ENCODE results near the gene CGAS. TPM values are rescaled to one million over a fixed set of nuclear protein-coding genes. Genes with fewer than 3 reads are reported as not detected.
A peak's percentile ranks its signal among the peaks of the same experiment; 100 is the strongest.
"Not testable (repeated sequence)": the region's sequence is repeated elsewhere in the genome, so short reads cannot be mapped to it uniquely, and the experiment has no call there.

The CGAS gene
- 0.60 and 1.5 TPM in 2 replicates for total RNA-seq

DNA sequence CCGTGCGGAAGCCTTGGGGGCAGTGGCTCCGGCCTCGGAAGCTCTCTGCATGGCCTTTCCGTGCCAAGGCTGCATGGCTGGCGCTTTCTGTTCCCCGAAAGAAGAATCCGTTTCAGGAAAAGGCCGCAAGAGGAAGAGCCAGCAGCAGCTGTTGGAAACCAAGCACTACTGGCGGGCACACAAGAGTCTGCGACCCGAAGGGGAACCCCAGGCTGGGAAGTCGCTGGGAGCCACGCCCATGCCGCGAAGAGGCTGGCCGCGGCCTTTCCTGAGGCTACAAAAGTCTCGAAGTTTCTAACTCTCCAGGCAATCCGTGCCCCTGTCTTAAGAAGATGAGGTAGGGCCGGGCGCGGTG is at the start of gene CGAS:
Gene CGAS, minus strand, starts transcription at position 191 of the 355 bp plus-strand sequence. Its CDS starts 116 bp downstream, at position 75.
- DNase-seq (ENCODE audit: low read depth in 2 of 2): peak; percentile 13 to 69

DNA sequence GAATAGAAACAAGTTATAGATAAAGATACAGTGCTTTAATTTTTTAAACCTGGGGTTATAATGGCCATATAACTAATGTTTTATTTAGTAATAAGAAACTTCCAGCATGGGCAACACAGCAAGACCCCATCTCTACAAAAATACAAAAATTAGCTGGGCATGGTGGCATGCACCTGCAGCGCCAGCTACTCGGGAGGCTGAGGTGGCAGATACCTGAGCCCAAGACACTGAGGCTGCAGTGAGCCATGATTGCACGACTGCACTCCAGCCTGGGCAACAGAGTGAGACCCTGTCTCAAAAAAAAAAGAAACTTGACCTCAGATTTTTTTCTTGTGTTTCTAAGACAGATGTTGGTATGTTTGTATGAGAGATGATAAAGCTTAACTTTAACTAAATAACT is 45.8 kb upstream of the CGAS start:
- no peak for DNase-seq (ENCODE audit: low read depth in 2 of 2)

DNA sequence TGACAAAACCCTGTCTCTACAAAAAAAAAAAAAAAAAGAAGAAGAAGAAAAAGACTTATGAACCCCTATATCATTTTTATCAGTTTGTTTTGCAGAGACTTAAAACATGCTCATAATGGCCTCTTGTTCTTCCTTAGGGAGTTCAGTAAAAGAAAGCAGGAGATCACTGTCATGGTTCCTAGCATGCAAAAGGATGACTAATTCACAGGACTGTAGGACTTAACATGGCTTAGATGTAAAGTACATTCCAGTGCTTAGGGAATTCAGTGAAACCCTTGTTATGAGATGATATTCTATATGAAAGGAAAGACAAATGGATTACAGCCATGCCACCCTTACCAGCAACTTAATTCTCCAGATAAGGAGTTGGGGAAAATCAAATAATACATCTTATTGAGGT is 39.3 kb upstream of the CGAS start:
- DNase-seq (ENCODE audit: low read depth in 2 of 2): no peak

DNA sequence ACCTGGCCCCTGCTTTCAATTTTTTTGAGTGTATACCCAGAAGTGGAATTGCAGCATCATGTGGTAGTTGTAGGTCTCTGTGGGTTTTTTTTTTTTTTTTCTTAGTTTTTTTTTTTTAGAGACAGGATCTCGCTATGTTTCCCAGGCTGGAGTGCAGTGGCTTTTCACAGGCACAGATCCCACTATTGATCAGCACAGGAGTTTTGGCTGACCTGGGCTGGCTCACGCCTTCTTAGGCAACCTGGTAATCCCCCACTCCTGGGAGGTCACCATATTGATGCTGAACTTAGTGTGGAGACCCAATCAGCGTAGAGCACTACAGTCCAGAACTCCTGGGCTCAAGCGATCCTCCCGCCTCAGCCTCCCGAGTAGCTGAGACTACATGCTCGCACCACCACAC is 35.4 kb upstream of the CGAS start:
- no peak for DNase-seq (ENCODE audit: low read depth in 2 of 2)

DNA sequence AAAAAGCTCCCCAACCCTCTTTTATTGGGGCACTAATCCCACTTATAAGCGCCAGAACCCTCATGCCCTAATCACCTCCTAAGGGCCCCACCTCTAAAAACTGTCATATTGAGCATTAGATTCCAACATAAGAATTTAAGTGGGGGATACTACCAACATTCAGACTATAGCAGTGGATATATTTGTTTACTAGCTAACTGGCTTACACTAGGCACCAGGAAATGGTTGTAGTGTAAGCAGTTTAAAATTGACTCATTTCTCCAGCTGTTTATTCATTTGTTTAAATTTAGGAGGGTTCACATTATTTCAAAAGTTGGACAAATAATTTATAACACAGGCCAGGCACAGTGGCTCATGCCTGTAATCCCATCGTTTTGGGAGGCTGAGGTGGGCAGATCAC is 32.3 kb upstream of the CGAS start:
- DNase-seq (ENCODE audit: low read depth in 2 of 2): no peak

DNA sequence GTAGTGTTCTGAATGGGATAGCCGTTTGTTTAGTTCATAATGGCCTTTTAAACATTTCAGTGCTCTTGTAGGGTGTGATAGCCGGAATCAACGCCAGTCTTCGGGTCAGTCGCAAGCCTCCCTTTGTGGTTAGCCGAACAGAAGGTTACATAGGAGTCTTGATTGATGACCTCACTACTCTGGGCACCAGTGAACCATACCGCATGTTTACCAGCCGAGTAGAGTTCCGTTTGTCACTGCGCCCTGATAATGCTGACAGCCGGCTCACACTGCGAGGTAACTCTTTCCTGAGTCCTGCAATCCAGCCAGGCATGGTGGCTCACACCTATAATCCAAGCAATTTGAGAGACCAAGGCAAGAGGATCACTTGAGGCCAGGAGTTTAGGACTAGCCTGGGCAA is 29.9 kb upstream of the CGAS start:
- DNase-seq (ENCODE audit: low read depth in 2 of 2): no peak

DNA sequence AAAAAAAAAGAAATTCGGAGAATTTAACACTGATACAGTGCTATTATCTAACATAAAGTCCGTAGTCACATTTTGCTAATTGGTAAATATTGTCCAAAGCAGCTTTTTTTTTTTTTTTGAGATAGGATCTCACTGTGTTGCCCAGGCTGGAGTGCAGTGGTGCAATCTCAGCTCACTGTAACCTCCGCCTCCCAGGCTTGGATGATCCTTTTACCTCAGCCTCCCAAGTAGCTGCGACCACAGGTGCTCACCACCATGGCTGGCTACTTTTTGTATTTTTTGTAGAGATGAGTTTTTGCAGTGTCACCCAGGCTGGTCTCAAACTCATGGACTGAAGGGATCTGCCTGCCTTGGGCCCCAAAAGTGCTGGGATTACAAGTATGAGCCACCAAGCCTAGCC is 25.3 kb upstream of the CGAS start:
- no peak for DNase-seq (ENCODE audit: low read depth in 2 of 2)

DNA sequence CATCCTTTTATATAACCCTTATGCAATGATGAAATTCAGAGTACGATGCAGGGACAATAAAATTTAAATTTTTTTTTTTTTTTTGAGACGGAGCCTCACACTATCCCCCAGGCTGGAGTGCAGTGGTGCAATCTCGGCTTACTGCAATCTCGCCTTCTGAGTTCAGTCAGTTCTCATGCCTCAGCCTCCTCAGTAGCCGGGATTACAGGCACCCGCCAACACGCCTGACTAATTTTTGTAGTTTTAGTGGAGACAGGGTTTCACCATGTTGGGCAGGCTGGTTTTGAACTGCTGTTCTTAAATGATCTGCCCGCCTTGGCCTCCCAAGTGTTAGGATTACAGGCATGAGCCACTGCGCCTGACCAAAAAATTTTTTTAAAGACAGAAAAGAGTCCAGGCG is 24.6 kb upstream of the CGAS start:
- DNase-seq (ENCODE audit: low read depth in 2 of 2): no peak

DNA sequence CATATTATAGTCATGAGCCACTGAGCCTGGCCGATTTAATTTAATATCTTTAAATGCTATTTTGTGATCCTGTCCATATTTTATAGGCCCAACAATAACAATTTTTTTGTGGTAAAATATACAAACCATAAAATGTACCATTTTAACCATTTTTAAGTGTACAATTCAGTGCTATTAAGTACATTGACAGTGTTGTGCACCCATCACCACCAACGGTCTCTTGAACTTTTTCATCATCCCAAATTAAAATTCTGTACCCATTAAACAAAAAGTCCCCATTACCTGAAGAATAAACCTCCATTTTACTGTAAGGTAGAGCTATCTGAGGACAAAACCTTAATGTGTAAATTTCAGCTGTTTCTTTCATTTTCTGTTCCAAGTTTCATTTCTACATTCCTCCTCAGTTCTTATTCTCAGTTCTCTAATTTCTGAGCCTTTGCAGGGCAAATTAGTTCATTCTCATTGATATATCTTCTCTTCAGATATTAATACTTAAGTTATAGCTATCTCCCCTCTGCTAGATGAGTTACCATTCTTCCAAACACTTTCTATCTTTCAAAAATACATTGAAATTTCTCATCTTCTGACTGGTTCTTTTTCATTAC is 19.7 kb upstream of the CGAS start:
- DNase-seq (ENCODE audit: low read depth in 2 of 2): no peak

DNA sequence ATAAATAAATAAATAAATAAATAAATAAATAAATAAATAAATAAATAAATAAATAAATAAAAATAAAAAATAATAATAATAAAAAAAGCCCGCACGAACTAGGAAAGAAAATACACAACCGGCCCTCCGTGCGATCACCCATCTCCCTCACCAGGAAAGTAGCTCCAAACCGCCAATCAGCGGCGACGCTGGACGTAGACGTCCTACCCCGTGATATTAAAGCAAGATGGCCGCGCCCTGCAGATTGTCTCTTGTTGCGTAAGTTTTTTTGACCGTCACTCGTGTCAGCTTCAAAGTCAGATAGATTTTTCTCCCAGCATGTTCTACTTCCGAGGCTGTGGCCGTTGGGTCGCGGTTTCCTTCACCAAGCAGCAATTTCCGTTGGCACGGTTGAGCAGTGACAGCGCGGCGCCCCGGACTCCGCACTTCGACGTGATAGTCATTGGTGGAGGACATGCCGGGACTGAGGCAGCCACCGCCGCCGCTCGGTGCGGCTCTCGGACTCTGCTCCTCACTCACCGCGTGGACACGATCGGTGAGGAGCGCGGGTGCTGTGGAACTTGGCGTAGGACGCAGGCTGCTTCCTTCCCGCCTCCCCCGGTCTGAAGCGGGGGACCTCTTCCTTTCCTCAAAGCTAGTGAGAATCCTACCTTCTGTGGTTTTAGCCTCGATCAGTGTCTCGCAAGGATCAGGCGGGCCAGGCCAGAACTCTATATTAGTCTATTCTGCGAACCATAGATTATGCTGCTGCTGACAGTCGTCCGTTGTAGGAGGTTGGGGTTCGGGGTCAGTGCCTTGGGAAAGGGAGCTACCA is 9.6 kb upstream of the CGAS start, which contains the start of gene MTO1:
Gene MTO1, plus strand, starts transcription at position 201 of the 814 bp plus-strand sequence. Its CDS starts 118 bp downstream, at position 319.
- DNase-seq (ENCODE audit: low read depth in 2 of 2): peak; percentile 92 to 93

DNA sequence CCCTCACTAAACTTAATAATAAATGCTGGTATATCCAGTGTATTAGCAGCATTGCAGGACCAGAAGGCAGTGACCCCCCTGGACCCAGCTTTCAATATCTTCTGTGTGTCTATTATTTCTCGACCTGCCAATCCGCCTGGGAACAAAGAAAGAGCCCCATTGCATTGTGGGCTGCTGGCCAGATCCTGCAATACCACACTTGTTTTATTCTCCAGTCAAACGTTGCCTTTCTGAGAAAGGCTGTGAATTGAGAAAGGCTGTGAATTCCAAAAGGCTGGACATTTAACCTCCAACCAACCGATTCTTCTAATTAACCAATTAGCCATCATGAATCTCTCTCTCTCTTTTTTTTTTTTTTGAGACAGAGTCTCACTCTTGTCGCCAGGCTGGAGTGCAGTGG is 8.0 kb upstream of the CGAS start:
- no peak for DNase-seq (ENCODE audit: low read depth in 2 of 2)

DNA sequence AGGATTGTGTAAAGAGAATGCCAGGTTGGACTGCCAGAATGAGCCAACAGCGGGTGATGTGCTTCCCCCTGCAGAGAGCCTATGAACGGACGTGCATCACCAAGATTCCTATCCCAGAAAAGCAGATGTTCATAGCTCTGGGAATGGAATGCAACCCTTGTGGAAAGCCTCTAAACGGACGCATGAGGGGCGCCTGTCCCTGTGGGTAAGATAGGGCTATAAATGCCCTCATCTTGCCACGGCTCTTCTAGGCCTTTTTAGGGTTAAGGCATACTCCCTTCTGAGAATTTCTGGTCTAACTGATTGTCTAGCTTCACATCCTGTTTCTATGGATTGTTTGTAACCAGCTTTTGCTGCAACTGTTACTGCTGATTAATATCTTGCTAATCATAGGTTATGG is 7.4 kb upstream of the CGAS start:
- DNase-seq (ENCODE audit: low read depth in 2 of 2): not testable (repeated sequence)

DNA sequence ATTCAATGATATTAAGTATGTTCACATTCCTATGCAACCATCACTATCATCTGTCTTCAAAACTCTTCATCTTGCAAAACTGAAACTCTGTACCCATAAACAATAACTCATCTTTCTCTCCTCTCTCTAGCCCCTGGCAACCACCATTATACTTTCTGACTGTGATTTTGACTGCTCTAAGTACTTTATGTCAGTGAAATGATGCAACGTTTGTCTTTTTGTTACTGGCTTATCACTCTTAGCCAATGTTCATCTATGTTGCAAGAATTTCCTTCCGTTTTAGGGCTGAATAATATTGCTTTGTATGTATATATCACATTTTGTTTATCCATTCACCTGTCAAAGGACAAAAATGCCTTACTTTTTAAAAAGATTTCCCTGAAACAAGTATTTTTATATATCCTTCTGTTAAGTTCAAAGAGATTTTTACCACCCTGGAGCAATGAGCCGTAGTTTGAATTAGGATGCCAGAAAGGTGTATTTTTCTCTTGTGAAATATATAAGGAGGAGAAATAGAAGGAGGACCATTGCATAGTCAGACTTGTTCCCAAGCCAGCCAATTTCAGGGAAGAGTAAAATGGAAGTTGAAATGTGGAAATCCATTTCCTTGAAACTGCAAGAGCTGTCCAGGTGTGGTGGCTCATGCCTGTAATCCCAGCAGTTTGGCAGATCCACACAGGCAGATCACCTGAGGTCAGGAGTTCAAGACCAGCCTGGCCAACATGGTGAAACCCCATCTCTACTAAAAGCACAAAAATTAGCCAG is 4.0 kb upstream of the CGAS start:
- peak; percentile 10 to 67 for DNase-seq (ENCODE audit: low read depth in 2 of 2)

DNA sequence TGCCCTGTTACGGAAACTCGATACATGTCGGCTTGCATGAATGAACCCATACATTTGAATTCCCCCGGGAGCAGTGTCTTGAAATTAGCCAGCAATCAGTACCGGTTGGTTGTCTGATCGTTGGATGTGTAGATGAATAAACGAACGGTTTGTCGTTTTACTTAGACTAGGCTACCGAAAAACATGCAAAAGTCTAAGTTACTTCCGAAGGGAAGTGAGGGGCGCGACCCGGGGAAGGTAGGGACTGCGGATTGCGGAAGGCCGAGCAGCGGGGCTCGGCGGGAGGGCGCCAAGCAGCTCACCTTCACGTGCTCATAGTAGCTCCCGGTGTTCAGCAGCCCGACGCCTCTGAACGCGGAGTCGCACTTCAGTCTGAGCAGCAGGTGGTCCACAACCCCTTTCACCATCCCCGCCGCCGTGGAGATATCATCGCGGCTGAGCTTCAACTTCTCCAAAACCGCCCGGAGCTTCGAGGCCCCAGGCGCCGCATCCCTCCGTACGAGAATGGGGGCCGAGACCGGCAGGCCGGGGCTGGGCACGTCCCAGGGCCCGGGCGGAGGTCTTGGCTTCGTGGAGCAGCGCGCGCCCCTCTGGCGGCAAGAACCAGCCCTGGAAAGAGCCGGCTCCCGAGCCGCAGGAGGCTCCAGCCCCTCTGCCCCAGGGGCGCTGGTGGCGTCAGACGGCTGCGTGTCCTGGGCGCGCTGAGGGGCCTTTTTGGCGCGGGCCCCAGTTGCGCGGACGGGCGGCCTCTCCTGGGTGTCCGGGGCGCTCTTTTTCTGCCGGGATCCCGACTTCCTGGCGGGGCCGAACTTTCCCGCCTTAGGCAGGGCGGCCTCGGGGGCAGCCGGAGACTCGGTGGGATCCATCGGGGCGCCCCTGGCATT is 632 bp downstream of the CGAS start:
- DNase-seq (ENCODE audit: low read depth in 2 of 2): peak; percentile 28 to 51

DNA sequence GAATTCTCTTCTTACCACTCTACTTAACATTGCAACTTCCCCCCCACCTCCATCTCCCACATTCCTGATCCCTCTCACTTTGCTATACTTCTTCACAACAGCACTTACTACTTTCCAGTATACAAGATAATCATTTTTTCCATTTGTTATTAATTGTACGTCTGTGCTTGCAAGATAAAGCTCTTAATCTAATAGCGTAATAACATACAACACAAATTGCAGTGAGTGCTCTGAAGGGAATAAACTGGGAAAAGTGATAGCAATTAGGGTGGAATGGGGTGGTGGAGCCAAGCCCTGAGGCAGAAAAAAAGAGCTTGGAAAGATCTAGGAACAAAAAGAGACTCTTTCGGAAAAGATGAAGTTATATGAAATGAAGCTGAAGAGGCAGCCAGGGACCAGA is 8.5 kb downstream of the CGAS start:
- no peak for DNase-seq (ENCODE audit: low read depth in 2 of 2)

DNA sequence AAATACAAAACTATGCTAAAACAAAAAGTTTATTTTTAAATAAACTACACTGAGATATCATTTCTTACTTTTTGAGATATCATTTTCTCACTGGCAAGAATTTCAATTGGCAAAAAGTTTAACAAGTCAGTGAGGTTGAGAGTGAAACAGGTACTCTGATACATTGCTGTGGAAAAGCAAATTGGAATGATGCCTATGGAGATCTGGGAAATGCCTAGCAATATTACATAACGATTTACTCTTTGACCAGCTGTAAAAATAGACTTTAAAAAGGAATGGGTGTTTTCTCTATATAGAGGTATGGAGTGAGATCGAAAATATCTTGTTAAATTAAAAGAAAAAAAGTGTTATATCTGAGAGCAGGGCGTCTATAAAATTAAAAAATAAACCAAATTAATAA is 16.9 kb downstream of the CGAS start:
- no peak for DNase-seq (ENCODE audit: low read depth in 2 of 2)

DNA sequence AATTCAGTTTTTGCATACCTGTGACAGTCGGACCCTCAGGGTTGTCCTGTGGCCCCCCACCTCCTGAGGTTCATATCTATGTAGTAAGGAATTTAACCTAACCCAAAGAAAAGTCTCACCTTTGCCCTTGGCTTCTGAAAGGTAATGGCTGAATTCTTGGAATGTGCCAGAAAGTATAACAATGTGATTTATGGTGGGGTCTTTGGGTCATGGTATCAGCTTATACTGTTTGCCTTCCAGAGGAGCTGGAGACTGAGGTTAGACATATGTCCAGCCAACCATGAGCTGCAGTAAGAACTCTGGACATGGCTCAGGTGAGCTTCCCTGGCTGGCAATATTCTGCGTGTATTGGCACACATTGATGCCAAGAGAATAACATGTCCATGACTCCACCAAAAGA is 30.6 kb downstream of the CGAS start:
- no peak for DNase-seq (ENCODE audit: low read depth in 2 of 2)

DNA sequence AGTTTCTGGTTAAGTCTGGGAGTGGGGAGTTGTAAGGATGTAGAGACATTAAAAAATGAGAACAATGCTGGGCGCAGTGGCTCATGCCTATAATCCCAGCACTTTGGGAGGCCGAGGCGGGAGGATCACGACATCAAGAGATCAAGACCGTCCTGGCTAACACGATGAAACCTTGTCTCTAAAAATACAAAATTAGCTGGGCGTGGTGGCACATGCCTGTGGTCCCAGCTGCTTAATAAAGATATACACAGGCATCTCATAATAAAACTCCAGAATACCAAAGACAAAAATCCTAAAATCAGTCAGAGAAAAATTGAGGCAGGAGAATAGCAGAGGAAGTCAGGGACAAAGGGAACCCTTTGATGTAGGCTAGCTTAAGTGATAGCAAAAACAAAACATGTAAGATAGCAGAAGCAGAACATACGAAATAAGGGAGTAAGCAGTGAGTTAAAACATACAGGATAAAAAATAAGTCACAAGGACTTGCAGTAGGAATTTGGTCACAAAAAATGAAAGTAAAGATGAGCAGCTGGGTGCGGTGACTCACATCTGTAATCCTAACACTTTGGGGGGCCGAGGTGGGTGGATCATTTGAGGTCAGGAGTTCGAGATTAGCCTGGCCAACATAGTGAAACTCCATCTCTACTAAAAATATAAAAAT is 33.9 kb downstream of the CGAS start:
- no peak for DNase-seq (ENCODE audit: low read depth in 2 of 2)

DNA sequence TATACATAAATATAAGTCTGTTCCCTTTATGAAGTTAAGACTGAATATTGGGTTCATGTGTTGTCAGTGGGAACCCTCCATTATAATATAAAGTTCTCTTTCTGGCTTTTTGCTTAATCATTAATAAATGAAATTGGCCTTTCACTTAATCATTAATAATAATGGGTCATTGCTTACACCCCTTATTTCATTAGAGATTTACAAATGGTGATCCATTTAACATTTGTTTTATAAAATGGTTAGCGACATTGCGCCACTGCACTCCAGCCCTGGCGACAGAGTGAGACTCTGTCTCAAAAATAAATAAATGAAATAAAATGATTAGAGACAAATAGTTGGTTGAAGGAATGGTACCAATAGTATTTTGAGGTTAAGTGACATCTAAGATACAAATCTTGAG is 39.0 kb downstream of the CGAS start:
- no peak for DNase-seq (ENCODE audit: low read depth in 2 of 2)

DNA sequence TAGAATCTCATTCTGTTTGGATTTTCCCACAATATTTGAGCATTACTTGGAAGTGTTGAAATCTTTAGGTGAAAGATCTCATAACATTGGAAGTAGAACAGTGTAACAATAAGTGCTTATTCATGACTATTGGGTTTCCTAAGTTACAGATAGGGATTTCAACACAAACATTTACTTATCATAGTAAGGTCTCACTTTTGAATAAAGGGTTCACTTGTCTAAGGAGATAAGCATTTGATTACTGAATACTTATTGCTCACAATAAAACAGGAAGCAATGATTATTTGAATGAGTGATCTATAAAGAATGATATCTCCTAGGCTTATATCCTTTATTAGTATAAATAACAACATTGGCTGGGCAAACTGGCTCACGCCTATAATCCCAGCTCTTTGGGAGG is 42.7 kb downstream of the CGAS start:
- no peak for DNase-seq (ENCODE audit: low read depth in 2 of 2)

DNA sequence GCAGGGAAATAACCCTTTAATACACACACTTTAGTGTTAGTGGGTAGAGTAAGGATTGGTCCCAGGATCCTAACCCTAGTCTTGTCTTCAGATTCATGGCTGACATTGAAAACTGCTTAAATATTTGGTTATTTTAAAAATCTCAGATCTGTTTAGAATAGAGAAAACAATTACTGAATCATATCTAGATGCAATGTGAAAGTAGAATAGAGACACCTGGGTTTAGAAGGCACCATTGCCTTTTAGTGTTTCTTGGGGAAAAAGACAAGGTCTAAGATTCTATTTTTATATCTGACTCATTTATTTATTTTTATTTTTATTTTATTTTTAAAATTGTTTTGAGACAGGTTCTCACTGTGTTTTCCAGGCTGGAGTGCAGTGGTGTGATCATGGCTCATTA is 51.4 kb downstream of the CGAS start:
- DNase-seq (ENCODE audit: low read depth in 2 of 2): no peak
